Astrocyte (in vitro differentiated cells and primary cell): ENCODE data around the gene PPP6R2. TPM values are rescaled to one million over a fixed set of nuclear protein-coding genes. Genes with fewer than 3 reads are reported as not detected.

Experiments used
- DNase-seq: peaks from one replicate; pipeline ENCODE4 v3.0.0-alpha.2; 2010; ENCODE audit warnings: low read depth
- FAIRE-seq: peaks from 2 replicates; lab custom pipeline; 2011; peaks lifted over from hg19 to GRCh38; lab: Jason Lieb, UNC
- H2AFZ ChIP-seq: 2 replicates; pipeline ENCODE4 v1.6.0; 2012; ENCODE audit warnings: low read depth, low read length, inconsistent platforms
- H3K27ac ChIP-seq: 2 replicates; pipeline ENCODE4 v1.5.1; 2011; ENCODE audit warnings: low read depth, low read length, inconsistent platforms
- H3K27me3 ChIP-seq: 2 replicates; pipeline ENCODE4 v1.6.0; 2011; ENCODE audit warnings: low read length, inconsistent platforms; ENCODE audit not compliant: insufficient read depth
- H3K36me3 ChIP-seq: 2 replicates; pipeline ENCODE4 v1.5.1; 2011; ENCODE audit warnings: low read length, inconsistent platforms; ENCODE audit not compliant: insufficient read depth
- H3K4me1 ChIP-seq: 2 replicates; pipeline ENCODE4 v1.5.1; 2011; ENCODE audit warnings: low read length, inconsistent platforms; ENCODE audit not compliant: insufficient read depth
- H3K4me2 ChIP-seq: 2 replicates; pipeline ENCODE4 v1.6.0; 2012; ENCODE audit warnings: low read length, inconsistent platforms
- H3K4me3 ChIP-seq: 2 replicates; pipeline ENCODE4 v1.5.1; 2011; ENCODE audit warnings: low read depth, mild to moderate bottlenecking, low read length, inconsistent platforms; ENCODE audit not compliant: insufficient read depth
- H3K79me2 ChIP-seq: 2 replicates; pipeline ENCODE4 v1.6.0; 2012; ENCODE audit warnings: mild to moderate bottlenecking, low read length, inconsistent platforms; ENCODE audit not compliant: insufficient read depth
- H3K9ac ChIP-seq: 2 replicates; pipeline ENCODE4 v1.6.0; 2012; ENCODE audit warnings: mild to moderate bottlenecking, low read length, inconsistent platforms
- H3K9me3 ChIP-seq: 2 replicates; pipeline ENCODE4 v1.5.1; 2012; ENCODE audit warnings: low read depth, mild to moderate bottlenecking, low read length, inconsistent platforms; ENCODE audit not compliant: insufficient read depth
- H4K20me1 ChIP-seq: 2 replicates; pipeline ENCODE4 v1.6.0; 2012; ENCODE audit warnings: low read length, inconsistent platforms; ENCODE audit not compliant: insufficient read depth
- H3K27ac Mint-ChIP-seq: one replicate; pipeline ENCODE4 v1.8.0; 2021; ENCODE audit warnings: mild to moderate bottlenecking, mixed read lengths; ENCODE audit not compliant: unreplicated experiment
- H3K27me3 Mint-ChIP-seq: one replicate; pipeline ENCODE4 v1.8.0; 2021; ENCODE audit warnings: low read depth, mixed read lengths; ENCODE audit not compliant: unreplicated experiment
- H3K36me3 Mint-ChIP-seq: one replicate; pipeline ENCODE4 v1.8.0; 2021; ENCODE audit warnings: low read depth, mixed read lengths; ENCODE audit not compliant: unreplicated experiment
- H3K4me1 Mint-ChIP-seq: one replicate; pipeline ENCODE4 v1.8.0; 2021; ENCODE audit warnings: low read depth, mixed read lengths; ENCODE audit not compliant: unreplicated experiment
- H3K4me3 Mint-ChIP-seq: one replicate; pipeline ENCODE4 v1.8.0; 2021; ENCODE audit warnings: mild to moderate bottlenecking, moderate library complexity, mixed read lengths; ENCODE audit not compliant: unreplicated experiment
- H3K9me3 Mint-ChIP-seq: one replicate; pipeline ENCODE4 v1.8.0; 2021; ENCODE audit warnings: mild to moderate bottlenecking, mixed read lengths; ENCODE audit not compliant: unreplicated experiment
- EZH2 ChIP-seq: IDR thresholded peaks from 2 replicates; pipeline ENCODE4 v1.6.1; 2012; ENCODE audit warnings: mild to moderate bottlenecking, low read length, inconsistent platforms; ENCODE audit not compliant: insufficient read depth
- total RNA-seq: library from RNA; stranded (reverse); gene quantifications from 2 replicates; pipeline ENCODE4 v1.2.1, GENCODE V29; 2021
- TF ChIP-seq, protein P1 (sequence below): IDR thresholded peaks from 2 replicates; pipeline ENCODE4 v1.5.1; 2011; ENCODE audit warnings: low read depth, mild to moderate bottlenecking, inconsistent platforms, low read length, moderate library complexity; ENCODE audit not compliant: insufficient read depth

Gene PPP6R2
- total RNA-seq, 1 donor from 2014 or later: 48.3 TPM

DNA sequence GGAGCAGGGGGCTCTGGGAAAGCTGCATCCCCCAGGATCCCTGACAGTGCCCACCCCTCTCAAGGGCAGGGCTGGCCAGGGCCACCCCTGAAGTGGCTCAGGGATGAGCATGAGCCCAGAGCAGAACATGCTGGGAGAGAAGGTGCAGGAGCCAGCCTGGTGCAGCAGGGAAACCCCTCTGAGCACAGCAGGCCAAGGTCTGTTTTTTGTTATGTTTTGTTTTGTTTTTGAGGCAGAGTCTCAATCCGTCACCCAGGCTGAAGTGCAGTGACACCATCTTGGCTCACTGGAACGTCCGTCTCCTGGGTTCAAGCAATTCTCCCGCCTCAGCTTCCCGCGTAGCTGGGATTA is 132.5 kb downstream of the PPP6R2 start:
- H3K4me3 ChIP-seq: peak overlapping the region; percentile 63
- FAIRE-seq (no peak), DNase-seq (no peak)
- H3K79me2 ChIP-seq: peaks cover 37% of the 10 kb centered on the region
- H3K36me3 Mint-ChIP-seq: peaks cover 7% of the 10 kb centered on the region
- no peak for TF ChIP-seq EZH2
- TF ChIP-seq, protein P1, sequence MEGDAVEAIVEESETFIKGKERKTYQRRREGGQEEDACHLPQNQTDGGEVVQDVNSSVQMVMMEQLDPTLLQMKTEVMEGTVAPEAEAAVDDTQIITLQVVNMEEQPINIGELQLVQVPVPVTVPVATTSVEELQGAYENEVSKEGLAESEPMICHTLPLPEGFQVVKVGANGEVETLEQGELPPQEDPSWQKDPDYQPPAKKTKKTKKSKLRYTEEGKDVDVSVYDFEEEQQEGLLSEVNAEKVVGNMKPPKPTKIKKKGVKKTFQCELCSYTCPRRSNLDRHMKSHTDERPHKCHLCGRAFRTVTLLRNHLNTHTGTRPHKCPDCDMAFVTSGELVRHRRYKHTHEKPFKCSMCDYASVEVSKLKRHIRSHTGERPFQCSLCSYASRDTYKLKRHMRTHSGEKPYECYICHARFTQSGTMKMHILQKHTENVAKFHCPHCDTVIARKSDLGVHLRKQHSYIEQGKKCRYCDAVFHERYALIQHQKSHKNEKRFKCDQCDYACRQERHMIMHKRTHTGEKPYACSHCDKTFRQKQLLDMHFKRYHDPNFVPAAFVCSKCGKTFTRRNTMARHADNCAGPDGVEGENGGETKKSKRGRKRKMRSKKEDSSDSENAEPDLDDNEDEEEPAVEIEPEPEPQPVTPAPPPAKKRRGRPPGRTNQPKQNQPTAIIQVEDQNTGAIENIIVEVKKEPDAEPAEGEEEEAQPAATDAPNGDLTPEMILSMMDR: no peak
- H3K4me1 Mint-ChIP-seq: peaks cover 12% of the 10 kb centered on the region
- no peak overlapping the region for H3K27ac ChIP-seq
- H3K27me3 ChIP-seq: peaks cover 6% of the 10 kb centered on the region
- peaks cover 27% of the 10 kb centered on the region for H3K27me3 Mint-ChIP-seq
- no peak overlapping the region for H3K27ac Mint-ChIP-seq
- peaks cover 3% of the 10 kb centered on the region for H3K9me3 Mint-ChIP-seq
- no peaks in the 10 kb centered on the region for H3K36me3 ChIP-seq
- peaks cover 20% of the 10 kb centered on the region for H3K4me1 ChIP-seq
- peaks cover 36% of the 10 kb centered on the region for H4K20me1 ChIP-seq
- peak overlapping the region; percentile 88 for H2AFZ ChIP-seq
- no peaks in the 10 kb centered on the region for H3K9me3 ChIP-seq
- peak overlapping the region; percentile 93 for H3K4me2 ChIP-seq
- H3K9ac ChIP-seq: peak overlapping the region; percentile 88
- H3K4me3 Mint-ChIP-seq: peak overlapping the region; percentile 69

GRCh38 chr22:50476868-50477267 is 133.7 kb downstream of the PPP6R2 start:
- no peak overlapping the region for H3K27ac Mint-ChIP-seq

DNA sequence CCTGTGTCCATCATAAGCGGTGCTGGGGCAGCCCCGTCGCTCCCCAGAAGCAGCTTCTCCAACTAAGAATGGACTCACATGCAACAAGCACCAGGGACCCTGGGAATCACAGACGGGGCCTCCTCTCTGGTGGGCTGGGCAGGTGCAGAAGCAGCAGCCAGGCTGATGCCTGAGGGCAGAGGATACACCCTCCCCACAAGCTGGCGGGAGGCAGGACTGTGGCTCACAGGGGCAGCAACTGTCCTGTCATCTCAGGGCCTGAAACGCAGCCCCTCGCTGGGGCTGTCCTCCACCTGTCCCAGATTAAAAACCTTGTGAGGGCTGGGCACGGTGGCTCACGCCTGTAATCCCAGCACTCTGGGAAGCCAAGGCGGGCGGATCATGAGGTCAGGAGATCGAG is 134.8 kb downstream of the PPP6R2 start:
- peaks cover 14% of the 10 kb centered on the region for H3K79me2 ChIP-seq
- peaks cover 8% of the 10 kb centered on the region for H3K4me1 Mint-ChIP-seq
- peaks cover 28% of the 10 kb centered on the region for H3K27me3 Mint-ChIP-seq
- no peak overlapping the region for H2AFZ ChIP-seq
- peak overlapping the region; percentile 57 for H3K4me3 Mint-ChIP-seq
- FAIRE-seq: no peak
- H3K9me3 Mint-ChIP-seq: peaks cover 3% of the 10 kb centered on the region
- H3K4me3 ChIP-seq: no peak overlapping the region
- no peak overlapping the region for H3K27ac ChIP-seq
- DNase-seq: no peak
- peaks cover 17% of the 10 kb centered on the region for H3K4me1 ChIP-seq
- TF ChIP-seq, protein P1: no peak
- TF ChIP-seq EZH2: no peak
- no peak overlapping the region for H3K9ac ChIP-seq
- peaks cover 15% of the 10 kb centered on the region for H3K27me3 ChIP-seq
- no peak overlapping the region for H3K4me2 ChIP-seq
- H3K36me3 ChIP-seq: no peaks in the 10 kb centered on the region
- no peak overlapping the region for H3K27ac Mint-ChIP-seq
- peaks cover 5% of the 10 kb centered on the region for H3K36me3 Mint-ChIP-seq
- H4K20me1 ChIP-seq: peaks cover 13% of the 10 kb centered on the region
- no peaks in the 10 kb centered on the region for H3K9me3 ChIP-seq

More at GRCh38 chr22:50476868-50477267, 133.7 kb downstream of the PPP6R2 start:
- no peak overlapping the region for H3K27ac ChIP-seq
- no peaks in the 10 kb centered on the region for H3K9me3 ChIP-seq
- FAIRE-seq (no peak), DNase-seq (no peak)
- Mint-ChIP-seq H3K4me1 (peaks cover 11% of the 10 kb centered on the region), H3K4me3 (peak overlapping the region; percentile 74), H3K9me3 (peaks cover 3% of the 10 kb centered on the region), H3K36me3 (peaks cover 7% of the 10 kb centered on the region), H3K27me3 (peaks cover 28% of the 10 kb centered on the region)
- no peak overlapping the region for H3K4me3 ChIP-seq
- peaks cover 18% of the 10 kb centered on the region for H3K4me1 ChIP-seq
- no peak overlapping the region for H3K9ac ChIP-seq
- TF ChIP-seq EZH2: no peak
- TF ChIP-seq, protein P1: no peak
- no peak overlapping the region for H2AFZ ChIP-seq
- peaks cover 25% of the 10 kb centered on the region for H3K79me2 ChIP-seq
- no peak overlapping the region for H3K4me2 ChIP-seq
- H3K27me3 ChIP-seq: peaks cover 12% of the 10 kb centered on the region
- H4K20me1 ChIP-seq: peaks cover 24% of the 10 kb centered on the region
- H3K36me3 ChIP-seq: no peaks in the 10 kb centered on the region
